Renal pelvis (tissue), 4 donors: ENCODE measurements around the gene B4GALT6. TPM values are rescaled to one million over a fixed set of nuclear protein-coding genes. Genes with fewer than 3 reads are reported as not detected.

Experiments used
- DNase-seq: peaks from one replicate; pipeline ENCODE4 v3.0.0-alpha.2; 2013
- polyA plus RNA-seq, 3 donors: library from polyadenylated mRNA; unstranded; fragments of 120-200 nt; gene quantifications; one replicate each; pipeline ENCODE4 v1.2.1, GENCODE V29; 2013; ENCODE audit not compliant: insufficient read length in 3 of 3

B4GALT6 gene
- polyA plus RNA-seq, 3 donors, result 13.8 to 19.7 (median 15.5) TPM

DNA sequence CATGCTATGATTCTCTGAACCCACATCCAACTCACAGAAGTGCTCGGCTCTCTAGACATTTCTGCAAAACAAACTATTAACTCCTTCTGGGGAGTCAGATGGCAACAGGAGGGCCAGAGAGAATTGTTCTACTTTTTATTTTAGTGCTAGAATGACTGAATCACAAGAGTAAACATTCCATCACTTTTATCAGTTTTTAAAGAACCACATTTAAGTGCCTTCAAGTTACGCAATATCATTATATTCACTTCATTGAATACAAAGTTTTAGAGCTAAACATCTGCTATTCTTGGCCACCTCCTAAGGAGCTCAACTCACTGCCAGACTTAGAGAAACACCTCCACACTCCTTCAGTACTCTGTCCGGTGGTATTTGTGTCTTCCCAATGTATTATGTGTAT is 22.4 kb downstream of the B4GALT6 start:
- no peak for DNase-seq

- no peak for DNase-seq
These were observed 23.6 kb downstream of the B4GALT6 start for GRCh38 chr18:31660763-31661162.

DNA sequence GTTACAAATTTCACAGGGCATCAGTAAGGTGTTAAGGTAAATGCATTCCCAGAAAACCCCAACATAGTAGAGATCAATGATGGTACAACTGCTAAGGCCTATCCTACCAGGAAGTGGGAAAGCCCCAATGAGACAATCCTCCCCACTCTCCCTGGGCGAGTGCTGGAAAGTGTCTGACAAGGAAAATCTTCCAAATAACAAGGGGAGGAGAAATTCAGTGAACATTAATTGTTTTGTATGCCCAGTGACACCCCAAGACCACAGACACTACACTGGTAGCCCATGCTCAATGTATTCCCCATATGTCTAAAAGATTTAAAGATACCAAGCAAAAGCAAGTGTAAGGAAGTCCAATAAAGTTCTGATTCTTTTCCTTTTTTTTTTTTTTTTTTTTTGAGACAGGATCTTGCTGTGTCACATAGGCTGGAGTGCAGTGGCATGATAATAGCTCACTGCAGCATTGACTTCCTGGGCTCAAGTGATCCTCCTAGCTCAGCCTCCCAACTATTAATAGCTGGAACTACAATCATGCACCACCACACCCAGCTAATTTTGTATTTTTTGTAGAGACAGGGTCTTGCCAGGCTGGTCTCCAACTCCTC is 24.7 kb downstream of the B4GALT6 start:
- no peak for DNase-seq

DNA sequence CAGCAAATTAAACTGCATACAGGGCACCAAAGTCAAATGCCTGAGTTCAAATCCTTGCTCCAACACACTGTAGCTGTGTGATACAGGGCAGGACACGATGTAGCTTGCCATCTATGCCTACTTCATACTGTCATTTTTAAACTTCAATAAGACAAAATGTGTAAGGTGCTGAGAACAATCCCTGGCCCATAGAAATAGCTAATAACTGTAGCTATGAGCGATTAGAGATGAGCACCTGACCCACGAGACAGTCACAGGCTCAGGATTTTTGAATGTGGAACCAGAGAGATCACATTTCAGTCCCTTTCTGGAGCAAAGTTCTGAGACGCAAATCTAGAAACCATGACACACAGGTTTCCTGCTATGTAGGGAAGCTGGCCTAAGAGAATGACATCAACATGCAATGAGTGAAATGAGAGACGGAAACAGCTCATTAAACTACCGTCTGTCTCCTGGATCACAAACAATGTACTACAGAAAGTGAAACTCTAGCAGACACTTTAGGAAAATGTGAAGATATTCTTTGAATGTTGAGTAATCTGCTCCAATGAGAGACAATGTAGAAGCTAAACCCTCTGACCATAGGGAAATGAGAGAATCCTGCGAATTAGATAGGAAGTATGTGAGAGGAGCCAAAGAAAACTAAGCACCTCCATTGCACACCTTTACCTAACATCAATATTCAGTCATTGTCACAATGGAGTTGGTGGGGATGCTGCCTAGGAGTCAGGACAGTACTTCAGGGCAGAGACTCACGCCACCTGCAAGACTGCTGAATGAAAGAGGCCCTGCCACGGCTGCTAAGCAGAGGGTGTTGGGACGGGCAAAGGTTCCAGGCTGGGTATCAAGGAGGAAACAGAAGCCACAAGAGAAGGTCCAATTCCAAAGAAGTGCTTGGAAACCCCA is 25.5 kb downstream of the B4GALT6 start:
- DNase-seq, result peak; percentile 64

DNA sequence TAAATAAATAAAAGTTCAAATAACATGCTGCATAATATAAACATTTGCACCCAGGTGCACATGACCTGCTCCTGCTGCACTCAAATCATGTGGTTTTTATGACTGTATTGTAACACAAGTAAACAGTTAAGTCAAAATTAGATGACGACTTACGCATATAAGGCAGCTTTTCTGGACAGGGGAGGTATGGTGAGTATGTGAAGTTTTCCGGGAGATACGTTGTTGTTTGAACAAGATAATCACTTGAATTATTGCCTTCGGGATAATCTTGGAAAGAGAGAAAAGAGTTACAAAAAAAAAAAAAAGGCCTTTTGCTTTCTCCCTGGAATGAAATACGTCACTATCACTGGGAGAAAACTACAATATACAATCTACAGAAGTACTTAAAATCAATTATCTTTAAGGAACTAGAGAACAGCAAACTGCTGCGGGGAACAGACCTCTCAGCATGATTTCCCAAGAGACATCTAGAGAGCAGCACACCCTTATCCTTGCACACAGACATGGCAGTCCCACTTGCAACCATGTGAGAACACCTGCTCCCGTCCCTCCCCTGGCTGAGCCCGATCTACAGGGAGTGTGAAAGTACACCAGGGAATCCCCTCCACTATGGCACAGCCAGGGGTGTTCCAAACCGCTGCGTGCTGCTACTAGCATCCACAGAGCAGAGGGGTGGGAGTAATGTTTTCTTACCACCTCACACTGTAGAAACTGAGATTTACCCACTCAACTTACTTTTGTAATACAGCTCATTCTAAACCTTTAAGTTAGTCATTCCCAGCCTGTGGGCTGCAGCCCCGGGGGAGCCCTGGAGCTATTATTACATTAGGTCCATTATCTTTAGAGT is 26.3 kb downstream of the B4GALT6 start:
- peak; percentile 26 for DNase-seq

GRCh38 chr18:31656754-31657153 is 27.6 kb downstream of the B4GALT6 start:
- DNase-seq, result no peak

GRCh38 chr18:31655354-31655753 is 29.0 kb downstream of the B4GALT6 start:
- DNase-seq, result no peak

GRCh38 chr18:31652877-31653276 is 31.5 kb downstream of the B4GALT6 start:
- DNase-seq, result no peak

GRCh38 chr18:31652357-31652756 is 32.0 kb downstream of the B4GALT6 start:
- DNase-seq, result no peak

- DNase-seq, result no peak
These were observed 33.0 kb downstream of the B4GALT6 start for GRCh38 chr18:31651369-31651768.

DNA sequence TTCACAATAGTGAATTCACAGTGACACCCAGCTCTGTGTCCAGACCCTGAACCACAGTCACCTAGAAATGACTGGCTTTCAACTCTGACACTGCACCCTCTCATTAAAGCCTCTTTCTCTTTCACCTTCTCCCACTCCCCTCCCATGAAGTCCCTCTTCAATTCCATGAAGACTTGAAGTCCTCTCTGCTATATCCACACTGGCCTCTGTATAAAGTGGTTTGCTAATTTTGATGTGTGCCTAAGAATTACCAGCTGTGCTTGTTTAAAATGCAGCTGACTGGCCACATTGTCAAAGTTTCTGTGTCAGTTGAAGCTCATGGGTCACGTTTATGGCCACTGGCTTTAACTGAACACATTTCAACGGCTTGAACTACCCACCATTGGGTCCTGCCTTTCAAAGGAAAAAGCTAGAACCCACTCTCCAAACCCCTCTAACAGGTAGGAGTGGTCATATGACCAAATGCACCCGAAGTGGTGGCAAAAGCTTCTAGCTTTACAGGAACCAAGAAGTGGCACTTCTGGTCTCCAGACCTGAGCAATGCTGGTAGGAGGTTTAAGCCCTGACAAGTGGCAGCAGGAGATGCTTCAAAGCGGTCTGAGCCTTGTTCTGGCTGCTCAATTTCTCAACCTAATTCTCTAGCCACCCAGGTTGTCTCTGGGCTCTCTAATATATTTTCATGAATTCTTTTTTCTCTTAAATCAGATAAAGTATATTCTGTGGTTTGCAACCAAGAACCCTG is 34.2 kb downstream of the B4GALT6 start:
- no peak for DNase-seq

- DNase-seq, result no peak
These were observed 34.9 kb downstream of the B4GALT6 start for GRCh38 chr18:31649449-31649848.

DNA sequence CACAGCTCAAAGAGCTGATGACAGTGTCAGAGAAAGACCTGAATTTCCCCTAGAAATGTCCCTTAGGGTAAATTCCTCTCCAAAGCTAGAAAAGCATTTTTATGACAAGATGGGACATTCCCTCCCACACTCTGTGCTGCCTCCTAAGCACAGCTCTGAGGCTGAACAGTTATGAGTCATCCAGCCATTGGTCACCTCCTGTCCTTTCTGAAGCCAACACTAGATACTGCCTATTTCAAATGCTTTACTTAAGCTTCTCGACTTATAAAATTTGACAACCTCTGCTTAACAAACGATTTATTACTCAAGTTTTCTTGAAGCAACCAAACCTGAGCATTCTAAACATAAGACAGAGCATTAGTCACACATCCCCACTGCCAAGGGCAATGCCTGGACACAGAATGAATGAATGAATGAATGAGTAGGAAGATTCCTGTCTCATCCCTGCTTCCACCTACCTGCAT is 35.4 kb downstream of the B4GALT6 start:
- peak; percentile 4 for DNase-seq

GRCh38 chr18:31648458-31648857 is 35.9 kb downstream of the B4GALT6 start:
- DNase-seq, result no peak

DNA sequence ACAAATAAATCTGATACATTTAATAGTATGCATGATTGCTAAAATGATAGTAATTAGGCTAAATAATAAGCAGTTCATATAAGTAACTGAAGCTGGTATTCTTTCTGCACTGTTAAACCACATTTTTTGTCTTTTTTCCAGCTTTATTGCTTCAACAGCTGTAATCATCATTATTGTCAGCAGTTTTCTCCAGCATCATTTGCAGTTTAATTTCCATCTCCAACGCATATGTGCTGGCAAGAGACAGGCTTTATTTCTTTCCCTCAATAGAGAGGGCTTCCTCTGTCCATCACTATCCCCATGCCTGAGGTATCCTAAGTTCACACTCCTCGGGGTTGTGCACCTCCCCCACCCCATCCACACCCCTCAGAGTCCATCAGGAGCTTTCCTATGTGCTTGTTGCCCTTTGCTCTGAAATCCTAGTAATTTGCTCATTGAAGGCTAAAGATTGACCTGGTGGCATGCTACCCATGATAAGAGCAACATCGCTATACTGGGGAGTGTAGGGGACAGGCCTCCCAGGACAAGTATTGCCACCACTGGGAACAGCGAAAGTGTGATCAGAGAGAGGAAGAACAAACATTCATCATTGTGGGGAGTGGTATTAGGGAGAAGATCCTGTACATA is 37.1 kb downstream of the B4GALT6 start:
- no peak for DNase-seq

DNA sequence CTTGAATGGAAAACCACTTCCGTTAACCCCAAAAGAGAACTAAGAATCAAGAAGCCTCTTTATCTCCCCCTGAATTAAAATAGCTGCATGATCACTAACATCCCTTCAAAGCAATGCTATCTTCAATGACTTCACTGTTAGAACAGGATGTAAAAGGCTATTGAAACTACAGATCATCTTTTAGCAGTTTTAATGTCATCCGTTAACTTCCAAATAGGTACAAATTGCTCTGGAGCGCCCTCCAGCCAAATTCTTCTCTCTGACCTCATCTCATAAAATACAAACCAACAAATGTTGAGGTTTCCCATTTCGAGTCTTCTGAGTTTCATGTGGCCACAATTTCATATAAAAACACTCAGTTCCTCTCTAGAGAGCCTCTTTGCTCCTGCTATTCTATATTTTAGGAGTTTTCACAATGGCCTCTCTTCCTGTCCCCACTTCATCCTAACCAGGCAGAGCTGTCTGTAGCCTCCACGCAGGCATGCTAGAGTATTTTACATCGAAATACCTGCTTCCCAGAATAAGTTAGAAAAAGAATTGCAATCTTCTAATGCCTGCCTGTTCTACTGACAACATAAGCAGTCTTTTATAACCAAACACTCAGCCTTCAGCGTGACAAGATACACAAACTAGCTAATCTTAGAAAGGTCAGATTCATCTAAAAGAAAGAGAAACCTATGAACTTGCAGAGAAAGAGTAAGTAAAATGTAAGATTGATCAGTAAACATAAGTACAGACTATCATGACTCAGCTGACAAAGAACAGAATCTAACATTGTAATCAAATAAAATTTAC is 37.9 kb downstream of the B4GALT6 start:
- DNase-seq, result no peak

DNA sequence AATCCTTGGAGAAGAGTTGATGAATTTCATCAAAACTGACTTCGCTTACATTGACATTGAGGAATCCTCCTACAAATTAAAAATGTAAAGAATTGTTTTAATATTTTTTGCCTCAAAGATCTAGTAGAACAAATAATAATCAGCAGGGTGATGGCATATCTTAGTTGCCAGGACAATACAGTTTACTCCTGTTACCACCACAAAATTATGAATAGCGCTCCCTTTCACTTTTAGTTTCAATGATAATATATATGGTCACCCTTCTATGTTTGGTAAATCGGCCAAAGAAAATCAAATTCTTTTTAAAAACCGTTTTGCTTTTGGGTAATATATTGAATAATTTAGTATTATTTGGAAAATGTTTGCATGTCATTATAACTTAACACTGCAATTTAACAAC is 39.0 kb downstream of the B4GALT6 start:
- no peak for DNase-seq

GRCh38 chr18:31643003-31643402 is 41.4 kb downstream of the B4GALT6 start:
- DNase-seq, result no peak

GRCh38 chr18:31637445-31637844 is 46.9 kb downstream of the B4GALT6 start:
- DNase-seq, result no peak

- no peak for DNase-seq
These were observed 48.0 kb downstream of the B4GALT6 start for GRCh38 chr18:31636387-31636786.
